SW480 (cell line): ENCODE measurements around the gene CRYBG2.
"Not testable (repeated sequence)": the region's sequence is repeated elsewhere in the genome, so short reads cannot be mapped to it uniquely, and the experiment has no call there.

ENCODE experiments used
- DNase-seq: peaks from one replicate; pipeline ENCODE4 v3.0.0-alpha.2; 2016; ENCODE audit warnings: low spot score

The CRYBG2 gene

DNA sequence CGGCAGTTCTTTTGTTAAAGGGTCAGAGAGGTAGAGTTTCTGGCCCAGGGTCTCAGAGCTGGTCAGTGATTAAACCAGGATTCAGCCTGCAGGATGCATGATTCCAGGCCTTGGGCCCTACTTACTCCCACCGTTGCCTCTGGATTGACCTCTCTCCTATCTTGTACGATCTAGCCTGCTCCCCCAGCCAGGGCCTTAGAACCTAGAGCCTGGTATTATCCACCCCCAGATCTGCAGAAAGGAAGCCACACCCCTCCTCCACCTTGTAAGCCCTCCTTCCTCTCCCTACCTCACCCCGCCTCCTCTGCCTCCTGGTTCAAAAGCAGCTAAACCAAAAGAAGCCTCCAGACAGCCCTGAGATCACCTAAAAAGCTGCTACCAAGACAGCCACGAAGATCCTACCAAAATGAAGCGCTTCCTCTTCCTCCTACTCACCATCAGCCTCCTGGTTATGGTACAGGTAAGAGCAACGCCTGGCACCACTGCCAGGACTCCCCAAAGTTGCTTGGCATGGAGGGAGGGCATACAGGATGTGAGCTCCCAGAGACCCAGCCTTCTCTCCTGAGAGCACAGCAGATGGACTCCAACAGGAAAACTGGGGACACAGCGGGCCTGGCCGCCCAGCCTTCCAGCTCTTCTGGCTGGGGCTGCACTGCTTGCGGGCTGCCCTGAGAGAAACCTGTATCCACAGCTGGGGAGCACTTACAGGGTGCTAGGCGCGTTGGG lies 36.2 kb downstream of the CRYBG2 start, which contains the start of gene CD52:
Gene CD52, plus strand, starts transcription at position 347 of the 726 bp plus-strand sequence. Its CDS starts 60 bp downstream, at position 407.
- no peak for DNase-seq

DNA sequence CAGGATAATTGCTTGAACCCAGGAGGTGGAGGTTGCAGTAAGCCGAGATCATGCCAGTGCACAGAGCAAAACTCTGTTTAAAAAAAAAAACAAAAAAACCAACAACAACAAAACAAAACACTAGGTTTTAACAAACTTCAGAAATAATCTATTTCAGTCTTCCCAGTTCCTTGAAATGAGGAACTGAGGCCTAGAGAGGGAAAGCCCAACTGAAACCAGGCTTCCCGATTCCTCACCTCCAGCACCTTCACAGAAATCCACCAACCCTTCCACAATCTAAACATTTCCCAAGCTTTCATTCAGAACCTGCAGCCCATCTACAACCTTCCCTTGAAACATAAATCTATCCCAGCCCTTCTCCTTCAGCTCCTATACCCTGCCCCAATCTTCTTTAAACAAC lies 36.8 kb downstream of the CRYBG2 start:
- DNase-seq: no peak

DNA sequence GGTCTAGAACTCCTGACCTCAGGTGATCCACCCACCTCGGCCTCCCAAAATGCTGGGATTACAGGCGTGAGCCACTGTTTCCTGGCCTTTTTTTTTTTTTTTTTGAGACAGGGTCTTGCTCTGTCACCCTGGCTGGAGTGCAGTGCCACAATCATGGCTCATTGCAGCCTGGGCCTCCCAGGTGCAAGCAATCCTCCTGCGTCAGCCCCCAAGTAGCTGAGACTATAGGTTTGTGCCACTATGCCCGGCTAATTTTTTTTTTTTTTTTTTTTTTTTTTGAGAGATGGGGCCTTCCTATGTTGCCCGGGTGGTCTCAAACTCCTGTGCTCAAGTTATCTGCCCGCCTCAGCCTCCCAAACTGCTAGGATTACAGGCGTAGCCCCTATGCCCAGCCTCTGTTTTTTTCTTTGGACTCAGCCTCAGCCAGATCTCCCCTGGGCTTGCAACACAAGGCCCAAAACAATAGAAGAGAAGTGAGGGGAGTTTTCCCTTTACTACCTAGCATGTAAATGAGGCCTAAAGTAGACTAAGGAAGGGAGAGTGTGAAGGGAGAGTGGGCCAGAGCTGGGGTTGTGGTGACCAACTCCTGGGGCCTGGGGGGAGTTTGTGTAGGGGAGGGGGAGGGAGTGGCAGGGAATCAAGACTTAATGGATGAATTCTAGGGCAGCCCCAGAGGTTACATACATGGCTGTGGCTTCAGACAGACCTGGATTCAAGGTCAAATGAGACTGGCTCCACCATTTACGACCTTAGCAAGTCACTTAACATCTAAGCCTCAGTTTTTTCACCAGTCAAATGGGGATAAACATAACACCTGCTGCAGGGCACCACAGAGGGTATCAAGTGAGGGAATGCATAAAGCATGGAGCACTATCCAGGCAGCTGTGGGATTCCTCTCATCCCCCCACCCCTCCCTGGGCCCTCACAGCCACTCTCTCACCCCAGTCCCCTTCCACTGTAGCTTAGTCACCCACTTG lies 37.8 kb downstream of the CRYBG2 start:
- no peak for DNase-seq

DNA sequence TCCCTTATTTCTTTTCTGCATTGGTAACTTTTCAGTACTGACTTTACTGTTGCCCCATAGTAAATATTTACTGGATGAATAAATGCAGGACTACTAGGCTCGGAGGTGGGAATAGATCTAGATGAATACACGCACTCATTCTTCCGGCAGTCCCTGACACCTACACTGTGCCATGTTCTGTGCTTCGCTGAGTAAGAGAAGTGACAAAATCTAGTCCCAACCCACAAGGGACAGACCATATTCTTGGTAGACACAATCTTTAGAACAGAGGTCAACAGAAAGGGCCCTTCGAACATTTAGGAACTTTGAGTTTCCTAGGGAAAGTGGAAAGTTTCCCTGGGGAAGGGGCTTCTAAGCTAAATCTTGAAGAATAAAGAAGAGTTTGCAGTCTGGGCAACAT lies 39.4 kb downstream of the CRYBG2 start:
- DNase-seq: no peak

DNA sequence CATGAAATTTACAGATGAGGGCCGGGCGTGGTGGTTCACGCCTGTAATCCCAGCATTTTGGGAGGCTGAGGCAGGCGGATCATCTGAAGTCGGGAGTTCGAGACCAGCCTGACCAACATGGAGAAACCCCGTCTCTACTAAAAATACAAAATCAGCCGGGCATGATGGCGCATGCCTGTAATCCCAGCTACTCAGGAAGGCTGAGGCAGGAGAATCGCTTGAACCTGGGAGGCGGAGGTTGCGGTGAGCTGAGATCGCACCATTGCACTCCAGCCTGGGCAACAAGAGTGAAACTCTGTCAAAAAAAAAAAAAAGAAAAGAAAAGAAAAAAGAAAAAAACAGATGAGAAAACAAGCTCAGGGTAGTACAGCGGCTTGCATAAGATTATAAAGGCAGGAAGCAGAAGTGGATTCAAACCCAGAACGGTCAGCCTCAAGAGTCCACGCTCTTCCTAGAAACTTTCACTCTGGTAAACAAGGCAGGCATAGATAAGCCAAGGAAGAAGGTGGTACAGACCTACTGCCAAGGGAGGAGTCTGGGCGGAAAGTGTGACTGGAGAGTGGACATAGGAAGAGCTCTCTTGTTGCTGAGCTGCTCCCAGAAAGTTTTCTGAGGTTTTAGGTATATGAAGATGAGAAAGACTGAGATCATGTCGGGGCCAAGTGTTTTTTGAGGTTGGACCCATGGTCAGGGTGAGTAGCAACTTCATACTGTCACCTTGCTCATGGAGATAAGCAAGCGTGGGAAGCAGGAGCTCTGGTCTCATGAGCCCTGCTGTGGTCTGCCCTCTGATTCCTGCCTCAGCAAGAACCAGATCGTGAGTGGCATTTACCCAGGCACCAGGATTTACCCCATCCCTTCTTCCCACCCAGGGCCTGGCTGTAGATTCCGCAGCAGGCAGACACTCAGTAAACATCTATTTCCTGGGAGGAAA lies 45.7 kb downstream of the CRYBG2 start:
- DNase-seq: not testable (repeated sequence)

DNA sequence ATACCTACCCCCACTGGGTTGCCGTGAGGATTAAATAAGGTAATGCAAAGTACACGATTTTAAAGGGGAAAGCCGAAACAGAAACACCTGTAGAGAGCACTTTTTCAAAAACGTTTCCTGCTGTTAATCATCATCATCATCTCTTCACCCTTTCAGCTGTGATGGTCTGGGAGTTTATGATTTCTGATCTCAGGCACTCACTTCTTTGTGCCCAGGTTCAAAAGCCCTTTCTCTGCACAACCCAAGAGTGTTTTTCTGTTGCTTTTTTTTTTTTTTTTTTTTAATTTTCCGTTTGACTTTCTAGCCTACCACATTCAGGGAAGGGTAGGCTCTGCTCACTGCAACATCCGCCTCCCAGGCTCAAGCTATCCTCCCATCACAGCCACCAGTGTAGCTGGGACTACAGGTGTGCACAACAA lies 46.6 kb downstream of the CRYBG2 start:
- DNase-seq: no peak

DNA sequence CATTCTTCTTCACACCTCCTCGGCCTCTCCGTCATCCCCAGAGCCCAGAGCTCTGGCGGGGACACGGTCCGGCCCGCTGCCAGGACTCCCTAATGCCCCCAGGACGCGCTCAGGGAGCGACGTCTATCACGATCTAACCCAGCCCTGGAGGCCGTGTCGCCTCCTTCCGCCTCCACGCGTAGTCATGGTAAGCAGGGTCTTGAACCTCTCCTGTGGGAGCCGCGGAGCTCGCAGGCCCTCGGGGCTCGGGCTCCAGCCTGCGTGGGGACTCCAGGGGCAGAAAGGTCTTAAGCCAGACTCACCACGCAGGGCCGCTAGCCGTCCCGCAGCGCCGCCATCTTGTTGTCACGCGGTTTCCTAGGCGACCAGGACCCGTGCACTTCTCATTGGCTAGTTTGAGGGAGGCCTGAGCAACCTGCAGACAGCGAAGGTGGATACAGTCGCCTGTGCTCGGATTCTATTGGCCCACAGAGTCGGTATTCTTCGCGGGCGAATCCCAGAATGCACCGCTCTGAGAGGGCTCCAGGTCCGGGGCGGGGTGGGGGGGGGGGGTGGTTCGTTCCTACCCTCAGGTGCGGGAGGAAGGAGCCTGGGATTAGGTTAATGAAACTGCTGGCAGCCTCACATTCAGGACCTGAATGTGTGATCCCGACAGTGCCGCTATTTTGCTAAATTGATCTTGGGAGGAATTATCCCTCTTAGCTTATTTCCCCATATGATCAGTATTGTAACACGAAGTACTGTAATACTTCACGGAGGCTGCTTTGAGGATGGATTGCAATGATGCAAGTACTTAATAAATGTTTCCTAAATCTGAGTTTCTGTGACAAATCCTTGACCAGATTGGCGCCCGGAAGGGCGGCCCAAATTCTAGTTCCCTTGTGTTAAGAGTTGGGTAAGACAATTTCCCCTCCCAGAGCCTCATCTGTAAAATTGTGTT lies 47.4 kb downstream of the CRYBG2 start, which contains the start of gene UBXN11:
Gene UBXN11, minus strand, starts transcription at position 347 of the 940 bp plus-strand sequence. CDS start 3,753 bp downstream, outside the sequence.
- peak; percentile 97 for DNase-seq

DNA sequence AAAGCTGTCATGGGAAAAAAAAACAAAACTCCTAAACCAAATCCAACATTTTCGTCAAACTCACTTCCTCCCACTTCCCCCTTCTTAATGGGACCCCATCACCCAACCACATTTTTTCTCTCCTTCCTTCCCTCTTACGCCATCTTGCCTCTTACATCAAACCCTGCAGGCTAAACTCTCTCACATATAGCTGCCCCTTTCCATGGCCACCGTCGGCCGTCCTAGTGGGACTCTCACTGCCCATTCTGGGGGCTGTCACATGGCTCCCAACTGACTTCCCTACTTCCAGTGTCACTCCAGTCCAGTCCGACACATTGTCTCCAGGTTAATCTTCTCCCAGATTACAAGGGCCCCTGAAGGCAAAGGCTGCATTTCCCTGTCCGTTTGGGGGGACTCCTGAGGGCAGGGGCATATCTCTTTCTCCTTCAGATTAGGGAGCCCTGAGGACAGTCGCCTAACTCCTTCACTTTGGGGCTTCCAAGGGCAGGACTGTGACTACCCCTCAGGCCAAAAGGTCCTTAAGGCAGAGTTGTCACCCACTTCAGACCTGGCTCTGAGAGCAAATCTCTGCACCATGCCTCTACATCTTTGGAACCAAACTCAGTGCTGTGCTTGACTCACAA lies 48.2 kb downstream of the CRYBG2 start:
- DNase-seq: no peak

DNA sequence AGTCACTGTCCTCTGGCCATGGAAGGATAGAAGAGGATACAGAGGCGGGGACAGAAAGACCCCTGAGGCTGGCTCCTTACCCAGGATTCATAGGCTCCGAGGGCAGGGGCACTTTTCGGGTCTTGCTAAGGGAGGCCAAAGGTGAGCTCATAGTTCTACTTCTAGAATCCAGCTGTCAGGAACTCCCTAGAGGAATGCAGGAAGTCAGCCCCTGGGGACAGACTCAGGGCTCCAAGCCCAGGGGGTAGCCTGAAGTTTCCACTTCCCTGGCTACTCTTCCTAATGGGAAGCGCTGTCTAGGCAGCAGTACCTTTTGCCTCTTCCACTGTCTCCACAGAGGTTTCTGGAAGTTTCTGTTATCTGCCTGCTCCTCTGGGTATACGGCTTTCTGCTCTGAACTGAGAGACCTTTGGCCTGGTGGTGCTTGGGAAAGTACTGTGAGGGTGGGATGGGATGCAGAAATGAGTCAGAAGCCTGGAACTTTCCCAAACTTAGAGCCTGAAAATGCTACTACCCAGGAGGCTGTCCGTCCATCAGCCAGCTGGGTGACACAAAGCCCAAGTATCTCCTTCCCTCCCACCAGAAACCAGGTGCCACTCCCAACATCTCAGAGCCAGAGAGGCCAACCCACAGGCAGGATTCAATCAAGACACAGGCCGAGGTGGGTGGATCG lies 51.1 kb downstream of the CRYBG2 start:
- no peak for DNase-seq

DNA sequence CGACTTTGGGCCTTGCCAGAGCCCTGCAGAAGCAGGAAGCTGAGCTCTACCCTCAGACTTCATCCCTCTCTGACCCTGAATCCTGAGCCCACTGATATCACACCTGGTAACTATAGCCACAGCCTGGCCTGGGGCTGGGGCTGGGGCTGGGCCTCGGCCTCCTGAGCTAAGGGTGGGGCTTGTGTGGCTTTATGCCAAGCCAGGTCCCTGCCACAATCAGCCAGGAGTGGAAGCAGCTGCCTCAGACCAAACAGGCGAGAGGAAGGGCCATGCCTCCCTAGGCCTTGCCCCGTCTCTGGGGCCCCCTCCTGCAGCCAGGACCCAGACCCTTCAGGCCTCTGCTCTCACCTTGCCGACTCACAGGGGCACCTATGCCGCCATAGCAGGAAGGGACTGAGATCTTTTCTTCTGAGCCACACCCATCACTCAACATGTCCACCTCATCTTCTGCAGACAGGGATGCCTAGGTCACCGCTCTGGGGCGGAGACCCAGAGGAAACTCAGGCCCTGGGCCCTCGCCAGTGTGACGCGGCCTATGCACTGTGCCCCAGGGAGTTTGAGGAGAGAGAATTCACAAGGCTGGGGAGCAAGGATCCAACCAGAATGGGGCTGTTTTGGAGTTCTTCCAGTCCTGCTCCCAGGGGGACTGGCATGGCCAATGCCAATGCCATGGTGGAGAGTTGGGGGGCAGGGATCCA lies 53.2 kb downstream of the CRYBG2 start:
- no peak for DNase-seq

DNA sequence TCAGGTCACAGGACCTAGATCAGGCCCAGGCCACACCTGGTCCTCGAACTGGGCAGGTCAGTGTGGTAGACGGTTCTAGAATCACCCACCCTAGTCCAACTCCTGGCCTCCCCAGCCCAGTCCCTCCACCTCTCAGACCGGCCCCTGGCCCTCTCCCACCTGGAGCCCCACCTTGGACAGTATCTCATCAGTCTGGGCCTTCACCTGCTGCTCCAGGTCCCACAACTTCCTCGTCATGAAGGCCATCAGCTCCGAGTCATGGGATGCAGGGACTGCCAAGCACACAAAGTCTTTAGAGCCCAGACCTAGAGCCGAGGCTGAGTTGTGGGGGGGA lies 56.2 kb downstream of the CRYBG2 start:
- no peak for DNase-seq

DNA sequence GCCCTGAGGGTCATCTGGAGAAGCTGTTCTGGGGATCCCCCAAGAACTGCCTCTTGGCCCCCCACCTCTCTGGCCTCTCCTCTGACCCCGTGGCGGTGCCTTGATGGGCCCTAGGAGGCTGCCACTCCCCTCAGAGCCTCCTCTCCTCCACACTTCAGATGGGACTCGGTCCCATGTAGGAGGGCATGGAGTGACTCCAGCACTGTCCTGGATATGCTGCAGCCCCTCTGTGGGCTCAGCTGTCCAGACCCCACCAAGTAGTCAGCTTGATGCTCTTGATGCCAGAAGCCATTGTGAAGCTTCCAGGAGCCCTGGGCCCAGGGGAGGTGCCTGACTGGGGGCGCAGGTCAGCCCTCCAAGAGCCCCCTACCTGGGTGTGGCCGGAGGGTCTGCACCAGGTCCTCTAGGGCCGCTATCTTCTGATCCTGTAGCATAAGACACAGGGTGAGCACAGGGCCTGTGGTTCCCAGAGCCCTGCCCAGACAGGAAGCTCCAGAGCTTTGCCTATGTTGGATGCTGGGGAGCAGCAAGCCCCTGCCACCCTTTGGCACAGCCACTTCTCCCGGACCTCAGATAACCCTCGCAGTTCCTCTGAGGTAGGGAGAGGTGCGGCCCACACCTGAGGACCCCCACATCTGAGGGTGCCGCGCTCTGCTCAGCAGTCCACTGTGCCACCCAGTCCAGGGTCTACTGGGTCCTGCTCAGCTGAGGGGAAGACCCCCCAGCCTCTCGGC lies 56.7 kb downstream of the CRYBG2 start:
- no peak for DNase-seq

DNA sequence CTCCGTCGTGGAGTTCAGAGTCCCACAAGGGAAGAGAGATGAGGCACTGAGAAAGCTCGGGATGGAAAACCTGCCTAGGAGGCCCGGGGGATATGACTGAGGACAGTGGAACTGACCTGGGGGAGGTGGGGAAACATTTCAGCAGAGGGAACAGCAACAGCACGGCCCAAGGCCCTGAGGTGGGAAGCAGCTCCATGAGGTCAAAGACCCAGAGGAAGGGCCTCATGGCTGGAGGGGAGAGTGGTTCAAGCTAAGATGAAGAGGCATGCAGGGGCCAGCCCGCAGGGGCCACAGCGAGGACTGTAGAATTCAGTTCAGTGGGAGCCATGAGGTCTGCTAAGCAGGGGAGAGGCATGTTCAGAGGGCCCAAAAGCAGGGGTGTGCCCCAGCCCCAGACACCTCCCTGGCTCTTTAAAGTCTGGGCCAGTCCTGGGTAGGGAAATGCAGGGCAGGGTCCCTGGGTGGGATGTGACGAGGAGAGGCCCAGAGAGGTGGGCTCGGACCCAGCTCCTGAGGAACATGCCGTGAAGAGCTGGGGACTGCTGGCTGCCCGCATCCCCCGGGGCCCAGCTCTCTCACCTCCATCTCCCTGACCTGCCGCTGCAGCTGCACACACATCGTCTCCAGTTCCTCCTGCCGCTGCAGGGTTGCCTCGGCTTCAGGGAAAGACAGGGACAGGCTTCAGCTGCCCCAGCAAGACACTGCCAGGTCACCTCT lies 57.4 kb downstream of the CRYBG2 start:
- no peak for DNase-seq

DNA sequence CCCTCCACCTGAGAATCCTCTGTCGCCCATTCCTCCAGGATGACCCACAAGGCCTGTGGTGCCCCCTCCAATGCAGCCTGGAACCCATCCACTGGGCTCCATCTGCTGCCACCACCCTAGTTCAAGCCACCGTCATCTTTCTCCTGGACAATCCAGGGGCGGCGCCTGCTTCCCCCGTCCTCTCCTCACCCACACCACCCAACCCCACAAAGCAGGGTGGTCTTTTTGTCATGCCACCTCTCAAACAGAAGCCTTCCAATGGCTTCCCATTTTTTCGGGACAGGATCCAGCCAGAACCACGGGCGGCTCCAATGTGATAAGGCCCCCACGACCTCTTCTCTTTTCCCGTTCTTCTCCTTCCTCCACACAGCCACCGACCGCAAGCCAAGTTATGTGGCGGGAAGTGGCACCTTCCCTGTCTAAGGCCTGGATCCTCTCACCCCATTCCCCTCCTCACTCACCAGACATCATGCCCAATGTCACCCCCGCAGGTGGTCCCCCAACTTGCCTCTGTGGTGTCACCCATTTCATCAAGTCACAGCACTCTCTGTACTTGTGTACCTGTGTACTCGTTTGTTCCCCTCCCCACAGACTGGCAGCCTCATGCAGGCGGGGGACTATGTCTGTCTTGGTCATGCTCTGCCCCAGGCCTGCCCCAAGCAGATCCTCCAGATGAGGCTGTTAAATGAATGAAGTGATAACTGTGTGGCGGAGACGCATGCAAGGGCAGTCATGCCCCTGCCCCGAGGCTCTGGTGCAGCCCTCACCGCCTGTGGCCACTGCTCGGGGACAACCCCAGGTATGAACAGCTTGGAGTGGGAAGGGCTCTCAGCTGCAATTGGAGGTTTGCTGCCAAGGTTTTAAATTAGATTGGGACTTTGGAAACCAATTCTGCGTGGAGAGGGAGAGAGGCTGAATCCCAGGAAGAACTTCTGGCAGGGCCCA lies 58.5 kb downstream of the CRYBG2 start:
- DNase-seq: no peak

DNA sequence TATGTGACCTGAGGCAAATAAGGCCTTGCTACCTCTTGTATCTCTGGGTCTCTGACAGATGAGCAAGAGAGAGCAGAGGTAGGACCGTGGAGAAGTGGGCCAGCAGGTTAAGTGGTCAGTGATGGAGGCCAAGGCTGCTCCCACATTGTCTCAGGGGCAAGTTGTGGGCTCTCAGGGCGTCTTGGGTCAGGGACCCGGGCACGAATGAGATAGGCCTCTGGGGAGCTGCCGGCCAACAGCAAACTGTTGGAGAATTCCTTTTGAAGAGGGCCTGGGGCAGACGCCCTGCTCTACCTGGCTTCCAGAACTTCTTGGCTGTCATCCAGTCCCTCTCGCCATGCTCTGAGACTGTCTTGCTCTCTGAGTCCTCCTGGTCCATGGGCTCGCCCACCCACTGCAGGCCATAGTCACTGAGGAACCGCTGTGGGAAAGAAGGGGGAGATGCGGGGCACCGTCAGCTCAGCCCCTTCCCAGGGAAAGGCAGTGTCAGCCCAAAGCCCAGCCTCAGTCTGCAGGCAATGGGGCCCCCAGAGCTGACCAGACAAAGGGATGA lies 59.9 kb downstream of the CRYBG2 start:
- no peak for DNase-seq

DNA sequence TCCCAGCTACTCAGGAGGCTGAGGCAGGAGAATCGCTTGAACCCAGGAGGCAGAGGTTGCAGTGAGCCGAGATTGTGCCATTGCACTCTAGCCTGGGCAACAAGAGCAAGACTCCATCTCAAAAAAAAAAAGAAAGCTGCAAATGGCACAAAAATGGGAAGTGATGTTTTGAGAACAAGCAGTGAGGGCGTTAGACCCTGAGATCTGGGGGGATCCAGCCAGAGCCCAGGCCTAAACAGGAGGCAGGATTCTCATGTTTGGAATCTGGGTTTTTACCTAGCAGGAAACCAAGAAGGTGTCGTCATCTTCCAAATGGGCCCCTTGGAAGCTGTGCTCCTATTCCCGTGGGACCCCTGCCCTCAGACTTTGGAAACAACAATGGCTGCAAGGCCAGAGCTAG lies 61.2 kb downstream of the CRYBG2 start:
- DNase-seq: not testable (repeated sequence)
